HG02610 (cell line): ENCODE measurements around the gene MFAP3.
A peak's percentile ranks its signal among the peaks of the same experiment; 100 is the strongest.
"Not testable (repeated sequence)": the region's sequence is repeated elsewhere in the genome, so short reads cannot be mapped to it uniquely, and the experiment has no call there.

ENCODE experiments used
- ATAC-seq: cut with Tn5 transposase; IDR thresholded peaks from one replicate; pipeline ENCODE4 v1.9.1; 2021; ENCODE audit warnings: mild to moderate bottlenecking, moderate library complexity; ENCODE audit not compliant: unreplicated experiment

MFAP3 gene

GRCh38 chr5:154038707-154039457 is at the start of gene MFAP3, which contains the start of gene FAM114A2:
Gene MFAP3 (plus strand): TSS chr5:154038967. CDS start chr5:154049723, 10,756 bp downstream.
Gene FAM114A2 (minus strand): TSS chr5:154038910. CDS start chr5:154034953, 3,957 bp downstream.
- peak; percentile 98 for ATAC-seq

- ATAC-seq = no peak
Observed at GRCh38 chr5:153991168-153991567, 47.6 kb upstream of the MFAP3 start.

GRCh38 chr5:153998010-153998409 is 40.8 kb upstream of the MFAP3 start:
- no peak for ATAC-seq

GRCh38 chr5:153998768-153999167 is 40.0 kb upstream of the MFAP3 start:
- no peak for ATAC-seq

- no peak for ATAC-seq
Observed at GRCh38 chr5:153999995-154000394, 38.8 kb upstream of the MFAP3 start.

- no peak for ATAC-seq
Observed at GRCh38 chr5:154000703-154001102, 38.1 kb upstream of the MFAP3 start.

- ATAC-seq = no peak
Observed at GRCh38 chr5:154002093-154002492, 36.7 kb upstream of the MFAP3 start.

- ATAC-seq = no peak
Observed at GRCh38 chr5:154002511-154003020, 36.2 kb upstream of the MFAP3 start.

- ATAC-seq = peak; percentile 43
Observed at GRCh38 chr5:154005648-154006047, 33.1 kb upstream of the MFAP3 start.

GRCh38 chr5:154010660-154011059 is 28.1 kb upstream of the MFAP3 start:
- no peak for ATAC-seq

- no peak for ATAC-seq
Observed at GRCh38 chr5:154015071-154015693, 23.6 kb upstream of the MFAP3 start.

- not testable (repeated sequence) for ATAC-seq
Observed at GRCh38 chr5:154018919-154019318, 19.8 kb upstream of the MFAP3 start.

GRCh38 chr5:154025951-154026350 is 12.8 kb upstream of the MFAP3 start:
- ATAC-seq = no peak

GRCh38 chr5:154031937-154032489 is 6.8 kb upstream of the MFAP3 start:
- no peak for ATAC-seq

GRCh38 chr5:154034944-154035343 is 3.8 kb upstream of the MFAP3 start:
- no peak for ATAC-seq

- ATAC-seq = peak; percentile 56
Observed at GRCh38 chr5:154038261-154038706, 483 bp upstream of the MFAP3 start.

GRCh38 chr5:154039458-154039829 is 677 bp downstream of the MFAP3 start:
- ATAC-seq = no peak

- ATAC-seq = no peak
Observed at GRCh38 chr5:154042766-154043165, 4.0 kb downstream of the MFAP3 start.

GRCh38 chr5:154044099-154044498 is 5.3 kb downstream of the MFAP3 start:
- ATAC-seq = no peak

GRCh38 chr5:154044581-154044980 is 5.8 kb downstream of the MFAP3 start:
- ATAC-seq = peak; percentile 36

- ATAC-seq = no peak
Observed at GRCh38 chr5:154046486-154046885, 7.7 kb downstream of the MFAP3 start.

- peak; percentile 41 for ATAC-seq
Observed at GRCh38 chr5:154047324-154047723, 8.6 kb downstream of the MFAP3 start.
